ENCODE measurements around the gene TEC. TPM values are rescaled to one million over a fixed set of nuclear protein-coding genes. Genes with fewer than 3 reads are reported as not detected.

Gene TEC
- total RNA-seq, 1 donor from 2014 or later: 1.8 TPM

DNA sequence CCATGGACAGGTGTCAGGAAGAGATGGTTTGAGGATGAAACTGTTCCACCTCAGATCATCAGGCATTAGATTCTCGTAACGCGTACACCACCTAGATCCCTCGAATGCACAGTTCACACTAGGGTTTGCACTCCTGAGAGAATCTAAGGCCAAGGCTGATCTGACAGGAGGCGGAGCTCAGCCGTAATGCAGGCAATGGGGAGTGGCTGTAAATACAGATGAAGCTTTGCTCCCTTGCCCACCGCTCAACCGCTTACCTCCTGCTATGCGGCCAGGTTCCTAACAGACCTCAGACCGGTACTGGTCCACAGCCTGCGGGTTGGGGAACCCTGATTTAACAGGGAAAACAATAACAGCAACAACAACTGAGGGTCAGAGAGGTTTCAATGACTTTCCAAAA is 2.0 kb upstream of the TEC start:
- DNase-seq (ENCODE audit: extremely low spot score, unreplicated experiment): no peak
- no peak overlapping the region for H3K27ac Mint-ChIP-seq
- H3K9me3 Mint-ChIP-seq: no peaks in the 10 kb centered on the region
- no peaks in the 10 kb centered on the region for H3K4me1 Mint-ChIP-seq (ENCODE audit: unreplicated experiment)
- H3K36me3 Mint-ChIP-seq: no peaks in the 10 kb centered on the region
- no peak overlapping the region for H3K4me3 Mint-ChIP-seq
- H3K27me3 Mint-ChIP-seq: no peaks in the 10 kb centered on the region
- no peak for TF ChIP-seq CTCF (conservative IDR thresholded peaks at IDR 0.05)

DNA sequence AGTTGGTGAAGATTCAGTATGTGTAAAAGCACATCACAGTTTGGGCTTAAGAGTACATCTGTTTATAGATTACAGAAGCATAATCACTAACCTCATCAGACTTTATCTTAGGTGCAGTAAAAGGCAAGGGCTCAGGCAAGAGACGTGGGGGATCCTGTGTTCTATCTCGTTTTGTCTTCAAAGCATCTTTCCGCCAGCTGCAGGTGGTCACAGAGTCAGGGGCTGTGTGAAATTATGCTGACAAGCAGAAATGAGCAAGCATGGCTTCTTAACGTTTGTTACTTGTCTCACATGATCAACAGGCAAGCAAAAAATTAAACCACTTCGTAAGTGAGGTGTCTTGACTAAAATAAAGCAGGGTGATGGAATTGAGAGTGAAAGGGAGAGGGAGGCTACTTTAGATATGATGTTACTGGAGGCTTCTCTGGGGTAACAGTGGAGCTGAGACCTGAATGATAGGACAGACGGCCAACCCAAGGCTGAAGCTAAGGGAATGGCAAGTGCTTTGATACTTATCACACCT is 1.4 kb upstream of the TEC start:
- no peak for DNase-seq (ENCODE audit: extremely low spot score, unreplicated experiment)
- H3K4me1 Mint-ChIP-seq (ENCODE audit: unreplicated experiment): no peaks in the 10 kb centered on the region
- no peaks in the 10 kb centered on the region for H3K27me3 Mint-ChIP-seq
- H3K27ac Mint-ChIP-seq: peak overlapping the region; percentile 8
- H3K9me3 Mint-ChIP-seq: no peaks in the 10 kb centered on the region
- TF ChIP-seq CTCF (conservative IDR thresholded peaks at IDR 0.05): no peak
- no peak overlapping the region for H3K4me3 Mint-ChIP-seq
- H3K36me3 Mint-ChIP-seq: no peaks in the 10 kb centered on the region

GRCh38 chr4:48270523-48270897 is 872 bp upstream of the TEC start:
- H3K27ac Mint-ChIP-seq: peak overlapping the region; percentile 82

DNA sequence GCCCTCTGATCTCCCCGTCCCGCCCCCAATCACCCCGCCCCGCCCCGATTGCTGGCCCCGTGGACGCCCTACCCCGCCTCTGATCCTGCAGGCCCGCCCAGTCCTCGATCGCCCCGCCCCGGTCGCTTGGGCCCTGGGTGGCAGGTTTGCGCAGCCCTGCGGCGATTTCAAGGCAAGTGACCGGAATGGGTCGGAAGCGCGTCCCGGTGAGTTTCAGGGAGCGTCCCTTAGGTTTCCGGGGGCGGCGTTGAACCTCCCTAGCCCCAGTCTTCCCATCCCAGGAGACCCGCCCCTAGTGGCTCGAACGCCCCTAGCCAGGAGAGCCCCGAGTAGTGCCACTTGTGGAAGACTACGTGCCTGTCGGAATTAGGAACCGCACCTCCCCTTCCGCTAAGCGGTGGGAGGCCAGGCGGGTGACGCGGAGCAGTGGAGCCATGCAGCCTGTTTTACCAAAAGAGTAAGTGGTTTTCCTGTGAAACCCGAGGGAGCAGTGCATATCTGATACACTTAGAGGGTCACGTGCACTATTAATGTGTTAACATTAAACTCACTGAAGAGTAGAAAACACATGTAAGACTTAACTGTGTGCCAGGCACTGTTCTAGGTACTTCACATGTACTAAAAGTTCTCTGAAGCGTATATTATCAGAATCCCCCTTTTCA is 354 bp upstream of the TEC start:
- Mint-ChIP-seq H3K4me1 (ENCODE audit: unreplicated experiment) (no peaks in the 10 kb centered on the region), H3K27me3 (no peaks in the 10 kb centered on the region), H3K9me3 (no peaks in the 10 kb centered on the region), H3K36me3 (no peaks in the 10 kb centered on the region), H3K27ac (peak overlapping the region; percentile 82), H3K4me3 (peak overlapping the region; percentile 97)
- DNase-seq (ENCODE audit: extremely low spot score, unreplicated experiment): peak; percentile 83
- TF ChIP-seq CTCF (conservative IDR thresholded peaks at IDR 0.05): peak; percentile 67

More at GRCh38 chr4:48270523-48270897, 872 bp upstream of the TEC start:
- no peaks in the 10 kb centered on the region for H3K27me3 Mint-ChIP-seq
- no peak for TF ChIP-seq CTCF (conservative IDR thresholded peaks at IDR 0.05)
- no peak for DNase-seq (ENCODE audit: extremely low spot score, unreplicated experiment)
- no peaks in the 10 kb centered on the region for H3K9me3 Mint-ChIP-seq
- peak overlapping the region; percentile 97 for H3K4me3 Mint-ChIP-seq
- no peaks in the 10 kb centered on the region for H3K36me3 Mint-ChIP-seq
- H3K4me1 Mint-ChIP-seq (ENCODE audit: unreplicated experiment): no peaks in the 10 kb centered on the region

GRCh38 chr4:48267574-48267973 is 2.1 kb downstream of the TEC start:
- Mint-ChIP-seq H3K9me3 (no peaks in the 10 kb centered on the region), H3K27me3 (no peaks in the 10 kb centered on the region)

More at GRCh38 chr4:48267574-48267973, 2.1 kb downstream of the TEC start:
- H3K4me3 Mint-ChIP-seq: peak overlapping the region; percentile 65
- H3K36me3 Mint-ChIP-seq: no peaks in the 10 kb centered on the region
- DNase-seq (ENCODE audit: extremely low spot score, unreplicated experiment): no peak
- no peaks in the 10 kb centered on the region for H3K4me1 Mint-ChIP-seq (ENCODE audit: unreplicated experiment)
- TF ChIP-seq CTCF (conservative IDR thresholded peaks at IDR 0.05): no peak
- H3K27ac Mint-ChIP-seq: peak overlapping the region; percentile 41

Data from type B pancreatic cell (in vitro differentiated cells).